Testis (tissue), 2 donors: ENCODE data around the gene ACP3.

Experiments used
- CTCF ChIP-seq, 3 experiments: fragments of 450-650 bp in 2 of 3; fragments of 200-600 bp in 1 of 3; sonication (generic) in 1 of 3; IDR thresholded peaks; one replicate each; pipeline ENCODE4 v1.5.1; 2016 to 2019; ENCODE audit warnings: antibody characterized with exemption in 3 of 3, mild to moderate bottlenecking in 2 of 3, moderate library complexity in 1 of 3
- POLR2A ChIP-seq: fragments of 450-650 bp; IDR thresholded peaks from one replicate; pipeline ENCODE4 v1.6.1; 2017; ENCODE audit warnings: antibody characterized with exemption, mild to moderate bottlenecking, moderate library complexity

GRCh38 chr3:132294906-132295305, 22.3 kb upstream of the ACP3 start:
- no peak for TF ChIP-seq CTCF (IDR thresholded peaks at IDR 0.05)
- TF ChIP-seq POLR2A: no peak
